ENCODE measurements around the gene CIPC. TPM values are rescaled to one million over a fixed set of nuclear protein-coding genes. Genes with fewer than 3 reads are reported as not detected.

CIPC gene
- total and polyA plus RNA-seq, 2 experiments from 2014 or later = 16.5 to 35.3 TPM

GRCh38 chr14:77108753-77109152 lies 10.7 kb downstream of the CIPC start:
- Histone ChIP-seq H3K9me3 (ENCODE audit: low read depth) (no peaks in the 10 kb centered on the region), H3K4me3 (no peak overlapping the region), H3K36me3 (peaks cover 4% of the 10 kb centered on the region), H3K4me1 (ENCODE audit: low read depth) (peaks cover 23% of the 10 kb centered on the region), H3K27ac (no peak overlapping the region), H3K27me3 (no peaks in the 10 kb centered on the region)
- TF ChIP-seq CTCF (IDR thresholded peaks at IDR 0.05; ENCODE audit: low read depth, low read length) = no peak
- DNase-seq (ENCODE audit: low read depth in 1 of 2, low spot score in 1 of 2) = no peak

- no peaks in the 10 kb centered on the region for H3K9me3 ChIP-seq (ENCODE audit: low read depth)
- no peak overlapping the region for H3K27ac ChIP-seq
- H3K36me3 ChIP-seq = peaks cover 4% of the 10 kb centered on the region
- DNase-seq (ENCODE audit: low read depth in 1 of 2, low spot score in 1 of 2) = no peak
- TF ChIP-seq CTCF (IDR thresholded peaks at IDR 0.05; ENCODE audit: low read depth, low read length) = no peak
- peaks cover 25% of the 10 kb centered on the region for H3K4me1 ChIP-seq (ENCODE audit: low read depth)
- no peaks in the 10 kb centered on the region for H3K27me3 ChIP-seq
- H3K4me3 ChIP-seq = no peak overlapping the region
Observed at GRCh38 chr14:77109656-77110055, 11.6 kb downstream of the CIPC start.

DNA sequence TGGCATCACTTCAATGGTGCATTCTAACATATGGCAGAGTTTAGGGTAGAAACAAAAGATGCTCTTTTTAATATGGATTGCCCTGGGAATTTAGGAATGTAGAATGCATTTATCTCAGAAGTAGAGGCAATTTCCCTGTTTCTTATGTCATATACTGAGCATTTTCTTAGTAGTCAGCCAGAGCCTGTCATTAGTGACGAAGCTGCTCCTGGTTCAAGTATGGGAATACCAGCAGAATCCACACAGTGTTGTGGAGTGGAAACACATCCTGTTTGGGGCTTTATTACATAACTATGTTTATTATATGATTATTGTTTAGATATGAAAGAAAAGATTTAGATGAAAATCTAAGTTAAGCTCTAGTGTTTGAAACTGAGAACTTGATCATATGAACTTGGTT lies 12.2 kb downstream of the CIPC start:
- no peak for TF ChIP-seq CTCF (IDR thresholded peaks at IDR 0.05; ENCODE audit: low read depth, low read length)
- Histone ChIP-seq H3K27ac (no peak overlapping the region), H3K4me3 (no peak overlapping the region), H3K27me3 (no peaks in the 10 kb centered on the region), H3K4me1 (ENCODE audit: low read depth) (peaks cover 19% of the 10 kb centered on the region), H3K9me3 (ENCODE audit: low read depth) (no peaks in the 10 kb centered on the region), H3K36me3 (peaks cover 4% of the 10 kb centered on the region)
- DNase-seq (ENCODE audit: low read depth in 1 of 2, low spot score in 1 of 2) = no peak

DNA sequence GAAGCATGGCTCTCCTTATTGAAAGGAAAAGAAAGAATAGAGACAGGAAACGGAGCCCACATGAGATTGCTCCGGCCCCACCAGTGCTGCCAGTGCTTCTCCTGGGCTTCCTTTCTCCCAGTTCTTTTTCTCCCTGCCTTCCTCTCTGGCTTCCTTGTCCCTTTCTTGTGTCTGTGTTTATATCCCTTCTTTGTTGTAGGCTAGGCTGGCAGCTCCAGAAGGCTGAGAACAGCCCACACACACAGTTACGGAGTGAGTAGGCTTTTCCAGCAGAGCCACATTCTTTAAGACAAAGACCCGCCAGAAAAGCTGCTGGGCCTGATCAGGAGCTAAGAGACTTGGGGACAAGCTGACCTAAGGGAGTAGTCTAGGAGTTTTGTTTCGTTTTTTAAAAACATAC lies 13.0 kb downstream of the CIPC start:
- Histone ChIP-seq H3K27me3 (no peaks in the 10 kb centered on the region), H3K36me3 (peaks cover 4% of the 10 kb centered on the region), H3K4me1 (ENCODE audit: low read depth) (peaks cover 12% of the 10 kb centered on the region), H3K27ac (no peak overlapping the region), H3K9me3 (ENCODE audit: low read depth) (no peaks in the 10 kb centered on the region), H3K4me3 (no peak overlapping the region)
- no peak for TF ChIP-seq CTCF (IDR thresholded peaks at IDR 0.05; ENCODE audit: low read depth, low read length)
- DNase-seq (ENCODE audit: low read depth in 1 of 2, low spot score in 1 of 2) = peak in 1 of 2 donors; percentile 32

DNA sequence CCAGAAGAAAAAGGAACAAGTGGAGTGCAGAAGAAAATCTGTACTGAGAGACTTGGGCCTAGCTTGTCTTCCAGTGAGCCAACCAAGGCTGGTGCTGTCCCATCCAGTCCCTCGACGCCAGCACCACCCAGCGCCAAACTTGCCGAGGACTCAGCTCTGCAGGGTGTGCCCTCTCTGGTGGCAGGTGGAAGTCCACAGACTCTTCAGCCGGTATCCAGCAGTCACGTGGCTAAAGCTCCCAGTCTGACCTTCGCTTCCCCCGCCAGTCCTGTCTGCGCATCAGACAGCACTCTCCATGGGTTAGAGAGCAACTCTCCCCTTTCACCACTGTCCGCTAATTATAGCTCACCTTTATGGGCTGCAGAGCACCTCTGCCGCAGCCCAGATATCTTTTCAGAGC lies 15.6 kb downstream of the CIPC start:
- peak in 1 of 2 donors; percentile 66 for DNase-seq (ENCODE audit: low read depth in 1 of 2, low spot score in 1 of 2)
- H3K27me3 ChIP-seq = no peaks in the 10 kb centered on the region
- no peak overlapping the region for H3K4me3 ChIP-seq
- H3K27ac ChIP-seq = peak overlapping the region; percentile 21
- H3K9me3 ChIP-seq (ENCODE audit: low read depth) = no peaks in the 10 kb centered on the region
- peaks cover 13% of the 10 kb centered on the region for H3K4me1 ChIP-seq (ENCODE audit: low read depth)
- H3K36me3 ChIP-seq = peaks cover 4% of the 10 kb centered on the region
- TF ChIP-seq CTCF (IDR thresholded peaks at IDR 0.05; ENCODE audit: low read depth, low read length) = no peak

DNA sequence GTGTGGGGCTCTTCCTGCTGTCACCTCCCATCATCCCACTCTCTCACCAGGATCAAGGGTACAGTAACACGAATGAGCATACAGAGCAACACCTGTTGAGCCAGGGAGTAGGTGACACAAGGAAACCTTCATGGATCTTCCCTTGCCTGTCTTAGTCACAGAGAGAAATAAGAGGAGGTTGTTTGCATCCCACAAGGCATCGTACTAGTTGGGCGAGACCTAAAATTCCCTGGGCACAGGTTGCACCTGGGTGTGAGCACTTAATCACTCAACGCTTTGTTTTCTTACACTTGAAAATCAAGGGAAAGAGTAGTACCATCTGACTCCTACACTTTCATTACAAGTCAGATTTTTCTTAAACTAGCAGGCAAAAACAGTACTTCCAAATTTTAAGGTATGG lies 16.6 kb downstream of the CIPC start:
- peaks cover 4% of the 10 kb centered on the region for H3K36me3 ChIP-seq
- peaks cover 13% of the 10 kb centered on the region for H3K4me1 ChIP-seq (ENCODE audit: low read depth)
- no peak for DNase-seq (ENCODE audit: low read depth in 1 of 2, low spot score in 1 of 2)
- no peaks in the 10 kb centered on the region for H3K9me3 ChIP-seq (ENCODE audit: low read depth)
- no peak overlapping the region for H3K4me3 ChIP-seq
- H3K27me3 ChIP-seq = no peaks in the 10 kb centered on the region
- H3K27ac ChIP-seq = no peak overlapping the region
- TF ChIP-seq CTCF (IDR thresholded peaks at IDR 0.05; ENCODE audit: low read depth, low read length) = no peak
